GM12801 (cell line): ENCODE data around the gene SLC16A1.

Experiments
- TF ChIP-seq, protein P1 (sequence below): IDR thresholded peaks from one replicate; pipeline ENCODE4 v1.5.1; 2011; ENCODE audit warnings: control low read depth; ENCODE audit not compliant: insufficient read length; ENCODE audit errors: extremely low read depth

SLC16A1 gene

GRCh38 chr1:112991402-112992120 lies 35.6 kb upstream of the SLC16A1 start:
- TF ChIP-seq, protein P1, sequence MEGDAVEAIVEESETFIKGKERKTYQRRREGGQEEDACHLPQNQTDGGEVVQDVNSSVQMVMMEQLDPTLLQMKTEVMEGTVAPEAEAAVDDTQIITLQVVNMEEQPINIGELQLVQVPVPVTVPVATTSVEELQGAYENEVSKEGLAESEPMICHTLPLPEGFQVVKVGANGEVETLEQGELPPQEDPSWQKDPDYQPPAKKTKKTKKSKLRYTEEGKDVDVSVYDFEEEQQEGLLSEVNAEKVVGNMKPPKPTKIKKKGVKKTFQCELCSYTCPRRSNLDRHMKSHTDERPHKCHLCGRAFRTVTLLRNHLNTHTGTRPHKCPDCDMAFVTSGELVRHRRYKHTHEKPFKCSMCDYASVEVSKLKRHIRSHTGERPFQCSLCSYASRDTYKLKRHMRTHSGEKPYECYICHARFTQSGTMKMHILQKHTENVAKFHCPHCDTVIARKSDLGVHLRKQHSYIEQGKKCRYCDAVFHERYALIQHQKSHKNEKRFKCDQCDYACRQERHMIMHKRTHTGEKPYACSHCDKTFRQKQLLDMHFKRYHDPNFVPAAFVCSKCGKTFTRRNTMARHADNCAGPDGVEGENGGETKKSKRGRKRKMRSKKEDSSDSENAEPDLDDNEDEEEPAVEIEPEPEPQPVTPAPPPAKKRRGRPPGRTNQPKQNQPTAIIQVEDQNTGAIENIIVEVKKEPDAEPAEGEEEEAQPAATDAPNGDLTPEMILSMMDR = no peak

GRCh38 chr1:112990271-112990670 lies 34.3 kb upstream of the SLC16A1 start:
- TF ChIP-seq, protein P1 = no peak

- TF ChIP-seq, protein P1 = no peak
Measured at GRCh38 chr1:112988367-112988766, 32.4 kb upstream of the SLC16A1 start.

GRCh38 chr1:112985123-112985522 lies 29.1 kb upstream of the SLC16A1 start:
- TF ChIP-seq, protein P1 = no peak

DNA sequence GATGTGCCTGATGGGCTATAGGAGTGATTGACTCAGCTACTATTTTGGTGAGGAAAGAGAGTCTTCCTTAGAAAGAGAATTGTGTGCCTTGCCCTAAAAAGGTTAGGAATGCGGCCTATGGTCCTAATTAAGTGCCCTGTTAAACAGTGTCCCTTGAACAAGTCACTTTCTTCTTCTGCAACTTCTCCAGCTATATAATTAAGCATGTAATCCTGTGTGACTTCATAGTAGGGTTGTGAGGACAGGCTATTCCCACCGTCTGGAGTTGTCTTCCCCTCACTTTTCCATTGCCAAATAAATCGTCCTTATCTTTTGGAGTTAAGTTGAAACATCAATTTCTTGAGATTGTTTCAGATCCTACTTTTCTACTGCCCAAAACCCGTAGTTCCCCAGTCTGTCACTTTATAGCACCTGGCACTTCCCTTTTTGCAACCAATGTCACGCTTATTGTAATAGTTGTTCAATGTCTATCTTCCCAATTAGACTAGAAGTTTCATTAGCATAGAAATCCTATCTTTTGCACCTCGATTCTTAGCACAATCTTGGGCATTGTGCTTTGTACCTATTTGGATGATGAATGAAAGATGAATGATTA lies 27.6 kb upstream of the SLC16A1 start:
- TF ChIP-seq, protein P1 = no peak

DNA sequence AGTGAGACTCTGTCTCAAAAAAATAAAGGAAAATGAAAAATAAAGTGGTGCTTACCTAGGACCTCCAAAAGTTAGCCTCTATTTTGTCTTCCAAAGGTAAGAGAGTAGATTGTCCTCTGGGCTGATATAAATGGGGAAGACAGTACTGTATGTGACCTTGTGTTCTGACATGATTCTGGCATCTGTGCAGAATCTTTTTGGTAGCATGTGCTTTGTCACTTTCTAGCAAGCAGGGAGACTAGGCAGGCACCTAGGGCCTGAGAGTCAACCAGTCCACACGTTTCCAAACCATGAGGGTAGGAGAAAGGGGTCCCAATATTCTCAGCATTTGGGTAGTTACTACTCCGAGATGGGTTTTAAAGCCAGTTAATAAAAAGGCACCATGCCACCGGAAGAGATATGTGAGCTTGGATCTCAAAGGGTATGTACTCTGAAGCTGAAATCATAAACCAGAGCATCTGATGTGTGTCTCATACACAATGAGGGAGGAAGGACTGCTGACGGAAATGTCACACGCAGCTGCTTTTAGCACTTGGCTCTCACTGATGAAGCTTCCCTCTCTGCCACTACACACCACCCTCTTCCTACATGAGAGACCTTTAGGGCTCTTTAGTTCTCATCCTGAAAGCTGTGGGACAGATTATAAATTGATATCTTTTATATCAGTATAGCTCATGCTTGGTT lies 27.0 kb upstream of the SLC16A1 start:
- TF ChIP-seq, protein P1 = no peak

- TF ChIP-seq, protein P1 = no peak
Measured at GRCh38 chr1:112982328-112982727, 26.3 kb upstream of the SLC16A1 start.
